GM10266 (cell line): ENCODE measurements around the gene CLEC18B.
"Not testable (repeated sequence)": the region's sequence is repeated elsewhere in the genome, so short reads cannot be mapped to it uniquely, and the experiment has no call there.

ENCODE experiments used
- DNase-seq: peaks from one replicate; pipeline ENCODE4 v3.0.0; 2012; ENCODE audit errors: extremely low spot score
- CTCF ChIP-seq: IDR thresholded peaks from 2 replicates; pipeline ENCODE4 v1.5.1; 2012; ENCODE audit warnings: mild to moderate bottlenecking, low read depth; ENCODE audit not compliant: control insufficient read depth, insufficient read depth; ENCODE audit errors: missing control alignments

Gene CLEC18B

GRCh38 chr16:74450967-74451760, 29.9 kb upstream of the CLEC18B start:
- DNase-seq: no peak
- no peak for TF ChIP-seq CTCF

- TF ChIP-seq CTCF: no peak
- no peak for DNase-seq
Observed at GRCh38 chr16:74450236-74450635, 29.0 kb upstream of the CLEC18B start.

- no peak for DNase-seq
- no peak for TF ChIP-seq CTCF
Observed at GRCh38 chr16:74449470-74449869, 28.2 kb upstream of the CLEC18B start.

- no peak for DNase-seq
- no peak for TF ChIP-seq CTCF
Observed at GRCh38 chr16:74448990-74449389, 27.7 kb upstream of the CLEC18B start.

GRCh38 chr16:74447578-74447977, 26.3 kb upstream of the CLEC18B start:
- no peak for TF ChIP-seq CTCF

GRCh38 chr16:74446866-74447265, 25.6 kb upstream of the CLEC18B start:
- DNase-seq: no peak
- TF ChIP-seq CTCF: no peak

More at GRCh38 chr16:74447578-74447977, 26.3 kb upstream of the CLEC18B start:
- no peak for DNase-seq

- DNase-seq: not testable (repeated sequence)
Observed at GRCh38 chr16:74443624-74444346, 22.5 kb upstream of the CLEC18B start.
